Heart left ventricle (tissue), 16 donors: Measurements from ENCODE around the gene MRAP. TPM values are rescaled to one million over a fixed set of nuclear protein-coding genes. Genes with fewer than 3 reads are reported as not detected.
A peak's percentile ranks its signal among the peaks of the same experiment; 100 is the strongest.

ENCODE experiments used
- ATAC-seq, 4 donors: fragments of 200-7000 bp; cut with Tn5 transposase; one replicate each; pipeline ENCODE4 v1.9.1; 2020 to 2022; ENCODE audit warnings: moderate library complexity in 4 of 4, mild to moderate bottlenecking in 3 of 4, moderate number of reproducible peaks in 1 of 4
- DNase-seq, 5 donors: peaks; one replicate each; pipeline ENCODE4 v3.0.0-alpha.2; 2020
- H3K27ac ChIP-seq, 12 donors: fragments of 200-600 bp; sonication (generic) in 4 of 12; one replicate each; pipeline versions ENCODE4 v1.5.0 to v1.8.0; 2016 to 2022; ENCODE audit warnings: mild to moderate bottlenecking in 2 of 12
- H3K27me3 ChIP-seq, 9 donors: fragments of 200-600 bp; sonication (generic) in 2 of 9; one replicate each; pipeline versions ENCODE4 v1.5.1 to v1.8.0; 2016 to 2022; ENCODE audit warnings: mild to moderate bottlenecking in 3 of 9
- H3K36me3 ChIP-seq, 9 donors: fragments of 200-600 bp; sonication (generic) in 2 of 9; one replicate each; pipeline versions ENCODE4 v1.5.0 to v1.8.0; 2018 to 2022; ENCODE audit warnings: mild to moderate bottlenecking in 2 of 9
- H3K4me1 ChIP-seq, 12 donors: fragments of 200-600 bp; sonication (generic) in 4 of 12; one replicate each; pipeline versions ENCODE4 v1.5.0 to v1.8.0; 2016 to 2022; ENCODE audit warnings: mild to moderate bottlenecking in 3 of 12
- H3K4me3 ChIP-seq, 12 donors: fragments of 200-600 bp; sonication (generic) in 4 of 12; one replicate each; pipeline versions ENCODE4 v1.5.0 to v1.8.0; 2017 to 2022; ENCODE audit warnings: mild to moderate bottlenecking in 9 of 12, moderate library complexity in 4 of 12
- H3K9me3 ChIP-seq, 12 donors: fragments of 200-600 bp; sonication (generic) in 4 of 12; one replicate each; pipeline versions ENCODE4 v1.5.0 to v1.8.0; 2016 to 2022; ENCODE audit warnings: mild to moderate bottlenecking in 1 of 12
- POLR2A ChIP-seq, 2 donors: fragments of 450-650 bp; IDR thresholded peaks; one replicate each; pipeline ENCODE4 v1.6.1; 2017; ENCODE audit warnings: antibody characterized with exemption in 2 of 2, mild to moderate bottlenecking in 2 of 2, moderate library complexity in 2 of 2
- WGBS, 4 donors: extraction: QIAGEN DNeasy Blood & Tissue Kit in 2 of 4; methylation state at CpG; one replicate each; pipeline versions ENCODE4 v1.1.5 to v1.1.7; 2013 to 2018; 5-methylcytosine and 5-hydroxymethylcytosine counted together
- intact Hi-C, 10 donors: fragments of 100-400 bp; cut with DNase I; formaldehyde crosslinking; loops; one replicate each; pipeline versions ENCODE4 v1.11.1 to v1.14.2; 2022
- polyA plus RNA-seq, 2 donors: library from polyadenylated mRNA; stranded (reverse); fragments of 200-250 nt; gene quantifications; one replicate each; pipeline ENCODE4 v1.2.3, GENCODE V29; 2013
- total RNA-seq, 9 donors: library from RNA; depleted of rRNA in 2 of 9; stranded (reverse); fragments of >200 nt in 2 of 9; fragmentation: NEBNext Ultra II Directional in 3 of 9; extraction: Animal tissue kit (Norgen Biotek cat#: 25700) in 3 of 9; gene quantifications; one replicate each; pipeline versions ENCODE4 v1.1.0 to v1.2.4, GENCODE V29; 2016 to 2023
- TF ChIP-seq, protein P1 (sequence below), 12 donors: fragments of 200-600 bp; sonication (generic) in 4 of 12; IDR thresholded peaks; one replicate each; pipeline versions ENCODE4 v1.5.0 to v1.8.0; 2018 to 2022; ENCODE audit warnings: antibody characterized with exemption in 12 of 12, mild to moderate bottlenecking in 5 of 12
- donor health status: ischemic (EF 13 %, LVEDD 7.1; RV severe dilation, severe dysfunction).
- donor health status: healthy with polysubstance abuse.
- donor health status: DM: no; HTN: yes; CAD: no.
- donor health status: DM: no; HTN: no; CAD: no.
- donor health status: ischemic (EF 25% LVEDD 6.9; RV normal size, moderate dysfunction).
- donor health status: ischemic (EF 25% LVEDD 5.7; RV mildly dilated, moderate dysfunction).
- donor health status: healthy.
- donor health status: DM: yes; HTN: yes; CAD: no.
- donor health status: ischemic (EF 35%, LVEDD 5.7; RV mildly dilated, moderate dysfunction).
- donor health status: nonischemic (EF 11% LVEDD 7.7; RV severe dilation, severe dysfunction).
- donor health status: DM: yes; HTN: yes; CAD: no.
- donor health status: PGD.
- donor health status: ischemic (EF 29% LVEDD 5.4; RV normal size, mild dysfunction).
- donor health status: nonischemic (EF 23%, LVEDD 6.1; RV moderate dilation, normal function).

MRAP gene
- total and polyA plus RNA-seq, 11 donors = 0.57 to 6.5 (median 1.5) TPM; not detected in 5

DNA sequence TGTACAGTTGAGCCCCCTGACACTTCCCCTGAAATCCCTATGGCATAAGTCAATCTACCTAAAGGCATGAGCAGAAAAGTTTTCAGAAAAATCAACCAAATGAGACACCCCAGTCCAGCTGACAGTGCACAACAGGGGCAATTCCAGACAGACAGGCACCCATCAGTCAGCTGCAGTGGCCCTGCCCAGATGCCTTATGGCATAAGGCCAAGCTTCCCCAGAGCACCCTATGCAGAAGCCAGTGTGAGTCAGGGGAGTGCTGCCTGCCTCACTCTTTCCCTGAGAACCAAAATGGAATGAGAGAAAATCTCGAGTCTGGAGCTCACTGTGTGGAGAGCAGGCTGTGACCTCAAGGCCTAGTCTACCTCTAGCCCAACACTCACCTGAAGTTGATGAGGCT is 38.1 kb downstream of the MRAP start:
- Histone ChIP-seq H3K9me3 (peaks cover 0 to 7% (median 0%) of the 10 kb centered on the region in 12 donors), H3K4me3 (no peak overlapping the region), H3K4me1 (no peaks in the 10 kb centered on the region), H3K27me3 (no peaks in the 10 kb centered on the region), H3K27ac (no peak overlapping the region), H3K36me3 (peaks cover 0 to 97% (median 89%) of the 10 kb centered on the region in 9 donors)
- no peak for TF ChIP-seq POLR2A (IDR thresholded peaks at IDR 0.05)
- TF ChIP-seq, protein P1, sequence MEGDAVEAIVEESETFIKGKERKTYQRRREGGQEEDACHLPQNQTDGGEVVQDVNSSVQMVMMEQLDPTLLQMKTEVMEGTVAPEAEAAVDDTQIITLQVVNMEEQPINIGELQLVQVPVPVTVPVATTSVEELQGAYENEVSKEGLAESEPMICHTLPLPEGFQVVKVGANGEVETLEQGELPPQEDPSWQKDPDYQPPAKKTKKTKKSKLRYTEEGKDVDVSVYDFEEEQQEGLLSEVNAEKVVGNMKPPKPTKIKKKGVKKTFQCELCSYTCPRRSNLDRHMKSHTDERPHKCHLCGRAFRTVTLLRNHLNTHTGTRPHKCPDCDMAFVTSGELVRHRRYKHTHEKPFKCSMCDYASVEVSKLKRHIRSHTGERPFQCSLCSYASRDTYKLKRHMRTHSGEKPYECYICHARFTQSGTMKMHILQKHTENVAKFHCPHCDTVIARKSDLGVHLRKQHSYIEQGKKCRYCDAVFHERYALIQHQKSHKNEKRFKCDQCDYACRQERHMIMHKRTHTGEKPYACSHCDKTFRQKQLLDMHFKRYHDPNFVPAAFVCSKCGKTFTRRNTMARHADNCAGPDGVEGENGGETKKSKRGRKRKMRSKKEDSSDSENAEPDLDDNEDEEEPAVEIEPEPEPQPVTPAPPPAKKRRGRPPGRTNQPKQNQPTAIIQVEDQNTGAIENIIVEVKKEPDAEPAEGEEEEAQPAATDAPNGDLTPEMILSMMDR (IDR thresholded peaks at IDR 0.05) = no peak
- peak in 3 of 4 donors; percentile 31 to 45 (median 38) for ATAC-seq
- WGBS, 4 donors = 51 to 65% (median 54%) methylated on average over 1 of the region's 1 CpG
- DNase-seq = no peak
- intact Hi-C loops = no loop called here

DNA sequence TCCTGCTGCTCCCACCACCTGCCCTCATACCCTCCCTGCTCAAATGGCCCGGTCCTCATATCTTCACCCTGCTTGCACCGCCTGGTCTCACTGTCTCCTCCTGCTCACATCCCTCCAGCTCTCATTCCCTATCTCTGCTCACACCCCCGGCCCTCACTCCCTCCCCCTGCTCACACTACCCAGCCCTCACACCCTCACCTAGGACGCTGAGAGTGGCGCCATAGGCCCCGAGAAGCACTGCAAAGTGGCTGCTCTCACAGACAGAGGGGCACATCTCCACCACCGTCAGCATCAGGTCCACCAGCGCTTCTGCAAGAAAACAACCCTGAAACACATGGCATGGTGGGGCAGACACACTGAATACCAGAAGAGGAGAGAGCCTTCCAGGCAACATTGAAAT is 38.6 kb downstream of the MRAP start:
- WGBS, 4 donors = 80 to 83% (median 81%) methylated on average over 8 of the region's 8 CpGs
- Histone ChIP-seq H3K27me3 (no peaks in the 10 kb centered on the region), H3K27ac (no peak overlapping the region), H3K36me3 (peaks cover 0 to 97% (median 91%) of the 10 kb centered on the region in 9 donors), H3K4me3 (no peak overlapping the region), H3K4me1 (no peaks in the 10 kb centered on the region), H3K9me3 (peaks cover 0 to 7% (median 0%) of the 10 kb centered on the region in 12 donors)
- ATAC-seq (peak in 1 of 4 donors; percentile 21), DNase-seq (no peak)
- TF ChIP-seq POLR2A (IDR thresholded peaks at IDR 0.05) = no peak
- TF ChIP-seq, protein P1 (IDR thresholded peaks at IDR 0.05) = no peak
- intact Hi-C loops = no loop called here

DNA sequence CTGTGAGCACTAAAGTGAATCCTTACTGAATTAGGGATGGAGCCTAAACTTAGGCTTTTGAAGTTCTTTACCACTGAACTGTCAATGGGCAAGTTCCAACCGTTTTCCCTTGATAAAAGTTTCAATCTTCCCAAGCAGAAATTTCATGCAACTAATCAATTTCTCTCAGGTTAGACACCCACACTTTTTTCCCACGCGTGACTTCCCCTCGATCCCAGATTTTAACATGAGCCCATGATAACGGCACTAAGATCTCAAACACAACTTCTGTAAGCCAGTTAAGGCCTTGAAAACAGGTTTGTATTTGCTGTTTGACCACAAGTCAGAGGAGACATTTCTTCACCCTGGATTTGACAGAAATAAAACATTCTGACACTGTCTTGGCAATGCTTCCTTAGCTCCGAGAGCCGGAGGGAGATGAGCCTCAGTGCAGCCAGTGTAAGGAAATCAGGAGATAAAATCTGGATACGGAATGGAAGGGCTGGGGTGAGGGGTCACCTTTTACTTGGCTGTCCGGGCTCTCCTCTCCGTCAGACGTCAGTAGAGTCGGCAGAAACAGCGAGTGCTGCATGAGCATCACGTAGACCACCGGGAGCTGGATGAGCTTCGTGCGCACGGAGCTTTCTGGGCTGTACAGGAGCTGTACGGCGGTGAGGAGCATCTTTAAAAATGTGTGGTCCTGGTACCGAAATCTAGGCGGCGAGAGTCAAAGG is 39.7 kb downstream of the MRAP start:
- Histone ChIP-seq H3K36me3 (peaks cover 0 to 100% (median 93%) of the 10 kb centered on the region in 9 donors), H3K27me3 (no peaks in the 10 kb centered on the region), H3K4me3 (no peak overlapping the region), H3K4me1 (no peaks in the 10 kb centered on the region), H3K27ac (no peak overlapping the region), H3K9me3 (no peaks in the 10 kb centered on the region)
- intact Hi-C loops = no loop called here
- DNase-seq (no peak), ATAC-seq (no peak)
- 94 to 95% (median 95%) methylated on average over 23 of the region's 23 CpGs for WGBS, 4 donors
- TF ChIP-seq, protein P1 (IDR thresholded peaks at IDR 0.05) = no peak
- TF ChIP-seq POLR2A (IDR thresholded peaks at IDR 0.05) = no peak

DNA sequence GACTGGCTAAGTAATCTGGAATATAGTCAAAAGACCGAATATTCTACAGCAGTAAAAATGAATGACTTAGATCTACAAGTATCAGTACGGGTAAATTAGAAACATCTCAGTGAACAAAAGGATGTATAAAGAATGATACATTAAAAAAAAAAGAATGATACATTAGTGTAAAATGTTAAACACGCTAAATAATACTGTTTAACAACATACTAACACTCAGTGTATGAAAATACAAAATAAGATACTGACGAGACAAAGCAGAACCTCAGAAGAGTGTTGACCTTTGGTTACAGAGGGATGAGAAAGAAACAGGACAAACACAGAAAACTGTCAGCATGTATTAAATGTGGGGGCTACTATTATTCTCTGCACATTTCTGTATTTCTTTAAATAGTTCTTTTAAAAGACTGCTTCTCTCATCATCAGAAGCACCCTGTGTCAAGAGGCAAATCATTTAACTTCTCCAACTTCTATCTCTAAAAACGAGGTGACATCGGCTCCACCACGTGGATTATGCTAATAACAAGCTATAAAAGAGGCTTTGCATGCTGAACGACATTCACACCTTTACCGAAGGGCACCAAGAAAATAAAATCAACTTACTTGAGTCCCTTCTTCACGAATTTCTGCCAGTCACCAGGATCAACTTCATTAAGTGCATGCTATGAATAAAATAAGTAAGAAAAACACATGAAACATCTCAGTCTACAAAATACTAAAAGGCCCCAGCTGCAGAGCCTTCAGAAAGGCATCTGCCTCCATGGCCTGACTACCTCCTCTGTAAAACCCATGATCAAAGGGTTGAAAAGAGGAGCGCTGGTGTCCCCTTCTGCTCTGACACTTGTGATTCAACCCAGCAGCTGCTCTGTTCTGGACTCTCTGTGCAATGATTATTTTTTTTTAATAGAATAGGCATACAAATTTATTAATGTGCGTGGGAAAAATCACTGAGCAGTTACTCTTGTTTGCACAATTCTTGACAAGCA is 42.5 kb downstream of the MRAP start:
- Histone ChIP-seq H3K27ac (no peak overlapping the region), H3K4me3 (no peak overlapping the region), H3K4me1 (no peaks in the 10 kb centered on the region), H3K9me3 (peaks cover 0 to 14% (median 3%) of the 10 kb centered on the region in 12 donors), H3K27me3 (no peaks in the 10 kb centered on the region), H3K36me3 (peaks cover 0 to 100% (median 95%) of the 10 kb centered on the region in 9 donors)
- ATAC-seq = no peak
- no peak for DNase-seq
- intact Hi-C loops = no loop called here
- 80 to 84% (median 80%) methylated on average over 12 of the region's 12 CpGs for WGBS, 4 donors
- TF ChIP-seq, protein P1 (IDR thresholded peaks at IDR 0.05) = no peak
- TF ChIP-seq POLR2A (IDR thresholded peaks at IDR 0.05) = no peak
